Right atrium auricular region (tissue), 2 donors: ENCODE data around the gene UFSP2. TPM values are rescaled to one million over a fixed set of nuclear protein-coding genes. Genes with fewer than 3 reads are reported as not detected.

Source experiments
- DNase-seq: peaks from one replicate; pipeline ENCODE4 v3.0.0-alpha.2; 2019; ENCODE audit warnings: low spot score
- H3K27ac ChIP-seq, 2 donors: fragments of 200-600 bp; sonication (generic); 1 replicate in 1 of 2; 2 replicates in 1 of 2; pipeline ENCODE4 v1.5.1; 2016 to 2019
- H3K27me3 ChIP-seq, 2 donors: fragments of 200-600 bp; sonication (generic); one replicate each; pipeline versions ENCODE4 v1.5.1 to v1.6.0; 2017 to 2019
- H3K36me3 ChIP-seq: fragments of 200-600 bp; sonication (generic); one replicate; pipeline ENCODE4 v1.5.1; 2016
- H3K4me1 ChIP-seq, 2 donors: fragments of 200-600 bp; sonication (generic); one replicate each; pipeline versions ENCODE4 v1.5.1 to v1.6.0; 2017 to 2019
- H3K4me3 ChIP-seq, 2 donors: fragments of 200-600 bp; sonication (generic); 1 replicate in 1 of 2; 2 replicates in 1 of 2; pipeline ENCODE4 v1.5.1; 2017 to 2019; ENCODE audit warnings: mild to moderate bottlenecking in 1 of 2, moderate library complexity in 1 of 2
- H3K9me3 ChIP-seq, 2 donors: fragments of 200-600 bp; sonication (generic); one replicate each; pipeline ENCODE4 v1.5.1; 2019
- total RNA-seq, 2 donors: library from RNA; depleted of rRNA; stranded (reverse); fragments of >200 nt; gene quantifications; one replicate each; pipeline ENCODE4 v1.1.0, GENCODE V29; 2016
- TF ChIP-seq, protein P1 (sequence below), 2 donors: fragments of 200-600 bp; sonication (generic); IDR thresholded peaks; one replicate each; pipeline ENCODE4 v1.5.1; 2019; ENCODE audit warnings: antibody characterized with exemption in 2 of 2

The UFSP2 gene
- total RNA-seq, 2 donors from 2014 or later = 28.6 to 35.1 TPM

DNA sequence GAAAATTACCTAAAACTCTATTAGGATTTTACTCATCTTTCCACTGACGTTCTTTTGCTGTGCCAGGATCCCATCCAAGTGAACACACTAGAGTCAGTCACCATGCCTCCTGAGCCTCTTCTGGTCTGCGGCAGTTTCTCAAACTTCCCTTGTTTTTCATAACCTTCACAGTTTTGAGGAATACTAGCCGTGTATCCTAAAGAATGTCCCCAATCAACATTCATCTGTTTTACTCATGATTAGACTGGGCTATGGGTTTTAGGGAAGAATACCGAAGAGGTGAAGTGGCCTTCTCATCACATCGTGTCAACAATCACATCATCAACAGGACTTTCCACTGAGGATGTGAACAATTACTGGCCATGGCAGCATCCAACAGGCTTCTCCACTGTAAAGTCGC is 34.8 kb downstream of the UFSP2 start:
- TF ChIP-seq, protein P1, sequence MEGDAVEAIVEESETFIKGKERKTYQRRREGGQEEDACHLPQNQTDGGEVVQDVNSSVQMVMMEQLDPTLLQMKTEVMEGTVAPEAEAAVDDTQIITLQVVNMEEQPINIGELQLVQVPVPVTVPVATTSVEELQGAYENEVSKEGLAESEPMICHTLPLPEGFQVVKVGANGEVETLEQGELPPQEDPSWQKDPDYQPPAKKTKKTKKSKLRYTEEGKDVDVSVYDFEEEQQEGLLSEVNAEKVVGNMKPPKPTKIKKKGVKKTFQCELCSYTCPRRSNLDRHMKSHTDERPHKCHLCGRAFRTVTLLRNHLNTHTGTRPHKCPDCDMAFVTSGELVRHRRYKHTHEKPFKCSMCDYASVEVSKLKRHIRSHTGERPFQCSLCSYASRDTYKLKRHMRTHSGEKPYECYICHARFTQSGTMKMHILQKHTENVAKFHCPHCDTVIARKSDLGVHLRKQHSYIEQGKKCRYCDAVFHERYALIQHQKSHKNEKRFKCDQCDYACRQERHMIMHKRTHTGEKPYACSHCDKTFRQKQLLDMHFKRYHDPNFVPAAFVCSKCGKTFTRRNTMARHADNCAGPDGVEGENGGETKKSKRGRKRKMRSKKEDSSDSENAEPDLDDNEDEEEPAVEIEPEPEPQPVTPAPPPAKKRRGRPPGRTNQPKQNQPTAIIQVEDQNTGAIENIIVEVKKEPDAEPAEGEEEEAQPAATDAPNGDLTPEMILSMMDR (IDR thresholded peaks at IDR 0.05) = no peak
- H3K9me3 ChIP-seq = no peaks in the 10 kb centered on the region
- H3K27ac ChIP-seq = no peak overlapping the region
- DNase-seq = no peak
- H3K36me3 ChIP-seq = no peaks in the 10 kb centered on the region
- no peaks in the 10 kb centered on the region for H3K27me3 ChIP-seq
- no peak overlapping the region for H3K4me3 ChIP-seq
- H3K4me1 ChIP-seq = peaks cover 0 to 12% of the 10 kb centered on the region in 2 donors

DNA sequence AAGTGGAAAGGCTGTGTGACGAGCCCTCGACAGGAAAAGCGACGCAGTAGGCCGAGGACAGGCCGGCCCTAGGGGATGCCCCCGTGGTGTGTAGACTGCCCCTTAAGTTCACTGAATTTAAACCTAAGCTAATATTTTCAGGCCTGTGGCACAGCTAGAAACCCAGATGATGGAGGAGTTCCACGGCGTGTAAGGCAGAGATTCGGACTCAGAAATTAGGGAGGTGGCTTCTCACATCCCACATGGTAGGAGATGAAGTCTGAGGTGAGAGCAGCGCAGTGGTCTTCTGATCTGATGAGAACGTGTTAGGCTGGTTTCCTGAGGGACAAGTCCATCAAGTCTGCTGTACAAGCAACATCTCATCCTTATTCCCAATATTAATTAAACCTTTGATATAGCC is 37.8 kb downstream of the UFSP2 start:
- Histone ChIP-seq H3K9me3 (no peaks in the 10 kb centered on the region), H3K4me3 (no peak overlapping the region), H3K27me3 (no peaks in the 10 kb centered on the region), H3K36me3 (no peaks in the 10 kb centered on the region), H3K27ac (no peak overlapping the region), H3K4me1 (no peaks in the 10 kb centered on the region)
- DNase-seq = no peak
- TF ChIP-seq, protein P1 (IDR thresholded peaks at IDR 0.05) = no peak

- Histone ChIP-seq H3K27me3 (no peaks in the 10 kb centered on the region), H3K27ac (no peak overlapping the region), H3K9me3 (no peaks in the 10 kb centered on the region), H3K4me1 (no peaks in the 10 kb centered on the region), H3K4me3 (no peak overlapping the region), H3K36me3 (no peaks in the 10 kb centered on the region)
- TF ChIP-seq, protein P1 (IDR thresholded peaks at IDR 0.05) = no peak
- no peak for DNase-seq
Observed at GRCh38 chr4:185384930-185385331, 40.8 kb downstream of the UFSP2 start.

- Histone ChIP-seq H3K27me3 (no peaks in the 10 kb centered on the region), H3K4me1 (no peaks in the 10 kb centered on the region), H3K36me3 (no peaks in the 10 kb centered on the region), H3K27ac (no peak overlapping the region), H3K4me3 (no peak overlapping the region), H3K9me3 (no peaks in the 10 kb centered on the region)
- TF ChIP-seq, protein P1 (IDR thresholded peaks at IDR 0.05) = no peak
- DNase-seq = no peak
Observed at GRCh38 chr4:185384061-185384460, 41.7 kb downstream of the UFSP2 start.

DNA sequence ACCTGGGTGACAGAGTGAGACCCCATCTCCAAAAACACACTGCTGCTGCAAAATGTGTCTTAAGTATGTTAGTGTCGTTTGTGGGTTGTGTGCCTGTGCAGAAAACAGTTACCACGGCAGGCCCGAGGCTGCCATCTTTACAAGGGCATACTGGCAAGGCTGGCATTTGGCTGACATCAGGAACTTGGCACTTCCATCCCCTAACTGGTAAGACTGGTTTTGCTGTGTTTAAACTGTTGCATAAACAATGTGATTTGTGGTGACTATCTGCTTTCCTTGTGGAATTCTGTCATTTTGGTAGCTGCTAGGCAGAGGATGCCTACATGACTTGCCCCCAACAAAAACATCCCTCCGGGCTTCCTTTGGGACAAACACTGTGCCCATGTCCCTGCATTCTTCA is 42.3 kb downstream of the UFSP2 start:
- Histone ChIP-seq H3K27ac (no peak overlapping the region), H3K36me3 (no peaks in the 10 kb centered on the region), H3K9me3 (no peaks in the 10 kb centered on the region), H3K27me3 (no peaks in the 10 kb centered on the region), H3K4me1 (no peaks in the 10 kb centered on the region), H3K4me3 (no peak overlapping the region)
- TF ChIP-seq, protein P1 (IDR thresholded peaks at IDR 0.05) = no peak
- DNase-seq = no peak

GRCh38 chr4:185382754-185383153 is 43.0 kb downstream of the UFSP2 start:
- Histone ChIP-seq H3K27ac (no peak overlapping the region), H3K4me3 (no peak overlapping the region), H3K27me3 (no peaks in the 10 kb centered on the region), H3K9me3 (no peaks in the 10 kb centered on the region), H3K4me1 (no peaks in the 10 kb centered on the region), H3K36me3 (no peaks in the 10 kb centered on the region)
- no peak for DNase-seq
- TF ChIP-seq, protein P1 (IDR thresholded peaks at IDR 0.05) = no peak
